Left cardiac atrium (tissue), 4 donors: Measurements from ENCODE around the gene DMPK. TPM values are rescaled to one million over a fixed set of nuclear protein-coding genes. Genes with fewer than 3 reads are reported as not detected.
A peak's percentile ranks its signal among the peaks of the same experiment; 100 is the strongest.

Source experiments
- ATAC-seq, 2 donors: fragments of 200-7000 bp; cut with Tn5 transposase; one replicate each; pipeline ENCODE4 v1.9.1; 2020; ENCODE audit warnings: mild to moderate bottlenecking in 2 of 2, moderate library complexity in 2 of 2
- DNase-seq: peaks from one replicate; pipeline ENCODE4 v3.0.0-alpha.2; 2020
- intact Hi-C, 2 donors: fragments of 100-400 bp; cut with DNase I; formaldehyde crosslinking; loops; one replicate each; pipeline versions ENCODE4 v1.14.1 to v1.15.1; 2022 to 2023
- total RNA-seq, 2 donors: library from RNA; stranded (reverse); fragmentation: NEBNext Ultra II Directional; extraction: Animal tissue kit (Norgen Biotek cat#: 25700); gene quantifications; one replicate each; pipeline ENCODE4 v1.2.1, GENCODE V29; 2021
- donor health status: DM: no; HTN: yes; CAD: no.
- donor health status: DM: no; HTN: yes; CAD: no; lungs with severe emphysema.
- donor health status: DM: yes; HTN: yes; CAD: no.
- donor health status: Dilated cardiomyopathy.

Gene DMPK
- total RNA-seq, 2 donors from 2014 or later = 200 to 241 TPM

GRCh38 chr19:45791744-45792469 lies 9.6 kb upstream of the DMPK start:
- intact Hi-C loops = no loop called here
- DNase-seq = no peak
- ATAC-seq = no peak

GRCh38 chr19:45790942-45791341 lies 8.7 kb upstream of the DMPK start:
- no peak for DNase-seq
- ATAC-seq = no peak
- intact Hi-C loops = no loop called here

GRCh38 chr19:45789035-45789786 lies 6.9 kb upstream of the DMPK start:
- ATAC-seq = peak in 1 of 2 donors; percentile 6
- intact Hi-C loops = no loop called here

GRCh38 chr19:45786533-45786894 lies 4.2 kb upstream of the DMPK start:
- DNase-seq (no peak), ATAC-seq (no peak)
- intact Hi-C loops = no loop called here

More at GRCh38 chr19:45789035-45789786, 6.9 kb upstream of the DMPK start:
- no peak for DNase-seq

- DNase-seq (no peak), ATAC-seq (no peak)
- intact Hi-C loops = no loop called here
Observed at GRCh38 chr19:45785781-45786532, 3.7 kb upstream of the DMPK start.

- intact Hi-C loops = no loop called here
- DNase-seq = no peak
- ATAC-seq = no peak
Observed at GRCh38 chr19:45785097-45785496, 2.8 kb upstream of the DMPK start.

GRCh38 chr19:45784096-45784495 lies 1.8 kb upstream of the DMPK start:
- intact Hi-C loops = no loop called here

GRCh38 chr19:45782820-45783785 lies 813 bp upstream of the DMPK start:
- intact Hi-C loops = no loop called here
- ATAC-seq (peak; percentile 39 to 70), DNase-seq (peak; percentile 78)

More at GRCh38 chr19:45784096-45784495, 1.8 kb upstream of the DMPK start:
- ATAC-seq = no peak
- no peak for DNase-seq

GRCh38 chr19:45781214-45782161 lies 802 bp downstream of the DMPK start:
- ATAC-seq = peak; percentile 3 to 14
- no peak for DNase-seq
- intact Hi-C loops = no loop called here

- no peak for DNase-seq
- no peak for ATAC-seq
- intact Hi-C loops = no loop called here
Observed at GRCh38 chr19:45780448-45781213, 1.7 kb downstream of the DMPK start.

- DNase-seq = no peak
- ATAC-seq = no peak
- intact Hi-C loops = no loop called here
Observed at GRCh38 chr19:45780146-45780447, 2.2 kb downstream of the DMPK start.

- peak; percentile 35 to 53 for ATAC-seq
- intact Hi-C loops = no loop called here
- DNase-seq = peak; percentile 85
Observed at GRCh38 chr19:45779231-45780145, 2.8 kb downstream of the DMPK start.

GRCh38 chr19:45778010-45778661 lies 4.2 kb downstream of the DMPK start:
- DNase-seq (no peak), ATAC-seq (no peak)
- intact Hi-C loops = no loop called here

GRCh38 chr19:45777395-45777961 lies 4.8 kb downstream of the DMPK start:
- DNase-seq = no peak
- intact Hi-C loops = no loop called here
- ATAC-seq = no peak

- intact Hi-C loops = no loop called here
- ATAC-seq = no peak
- no peak for DNase-seq
Observed at GRCh38 chr19:45774765-45775164, 7.5 kb downstream of the DMPK start.
